Measurements from ENCODE around the gene MCRS1.

DNA sequence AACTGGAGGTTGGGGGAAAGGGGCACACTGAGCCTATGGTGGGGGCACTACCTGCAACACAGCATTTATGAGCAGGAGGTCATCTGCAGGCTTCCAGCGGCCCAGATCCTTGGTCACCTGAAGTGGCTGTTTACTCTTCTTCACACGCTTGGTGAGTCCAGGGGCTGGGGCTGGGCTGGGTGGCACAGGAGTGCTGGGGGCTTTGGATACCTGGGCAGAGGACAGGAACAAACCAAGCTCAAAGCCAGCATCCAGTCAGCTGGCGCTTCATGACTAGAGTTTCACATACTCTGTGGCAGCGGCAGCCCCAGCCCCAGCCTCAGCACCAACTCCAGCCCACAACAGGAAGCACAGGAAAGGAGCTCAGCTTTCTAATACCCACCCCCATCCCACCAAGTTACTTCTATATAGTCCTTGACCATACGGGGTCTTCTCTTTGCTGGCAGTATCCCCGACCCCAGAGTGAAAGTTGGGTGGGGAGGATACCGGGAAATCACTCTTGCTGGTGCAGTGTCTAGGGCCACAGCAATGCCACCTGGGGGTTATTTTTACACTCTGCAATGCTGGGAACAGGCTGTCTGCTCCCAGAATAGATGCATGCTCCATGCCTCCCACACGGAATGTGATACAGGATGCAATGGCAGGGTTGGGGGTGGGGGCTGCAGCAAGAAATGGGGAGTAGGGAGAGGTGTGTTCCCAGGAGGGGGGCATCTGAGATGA, 3.1 kb downstream of the MCRS1 start:
- TF ChIP-seq NFYB (IDR thresholded peaks at IDR 0.05; ENCODE audit: insufficient read depth, low read depth, low read length) (no peak), TAF1 (IDR thresholded peaks at IDR 0.05; ENCODE audit: borderline replicate concordance, low read depth, low read length) (no peak), SP1 (IDR thresholded peaks at IDR 0.05; ENCODE audit: low read depth, low read length) (no peak), BRCA1 (IDR thresholded peaks at IDR 0.05; ENCODE audit: low read depth, low read length) (no peak)
- TF ChIP-seq, protein P1, sequence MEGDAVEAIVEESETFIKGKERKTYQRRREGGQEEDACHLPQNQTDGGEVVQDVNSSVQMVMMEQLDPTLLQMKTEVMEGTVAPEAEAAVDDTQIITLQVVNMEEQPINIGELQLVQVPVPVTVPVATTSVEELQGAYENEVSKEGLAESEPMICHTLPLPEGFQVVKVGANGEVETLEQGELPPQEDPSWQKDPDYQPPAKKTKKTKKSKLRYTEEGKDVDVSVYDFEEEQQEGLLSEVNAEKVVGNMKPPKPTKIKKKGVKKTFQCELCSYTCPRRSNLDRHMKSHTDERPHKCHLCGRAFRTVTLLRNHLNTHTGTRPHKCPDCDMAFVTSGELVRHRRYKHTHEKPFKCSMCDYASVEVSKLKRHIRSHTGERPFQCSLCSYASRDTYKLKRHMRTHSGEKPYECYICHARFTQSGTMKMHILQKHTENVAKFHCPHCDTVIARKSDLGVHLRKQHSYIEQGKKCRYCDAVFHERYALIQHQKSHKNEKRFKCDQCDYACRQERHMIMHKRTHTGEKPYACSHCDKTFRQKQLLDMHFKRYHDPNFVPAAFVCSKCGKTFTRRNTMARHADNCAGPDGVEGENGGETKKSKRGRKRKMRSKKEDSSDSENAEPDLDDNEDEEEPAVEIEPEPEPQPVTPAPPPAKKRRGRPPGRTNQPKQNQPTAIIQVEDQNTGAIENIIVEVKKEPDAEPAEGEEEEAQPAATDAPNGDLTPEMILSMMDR (IDR thresholded peaks at IDR 0.05 in 2 of 3, conservative IDR thresholded peaks at IDR 0.05 in 1 of 3; ENCODE audit: control insufficient read depth in 2 of 3, extremely low read depth in 1 of 3, insufficient read depth in 1 of 3, low read depth in 3 of 3, low read length in 3 of 3), result no peak
- TF ChIP-seq, protein P2, sequence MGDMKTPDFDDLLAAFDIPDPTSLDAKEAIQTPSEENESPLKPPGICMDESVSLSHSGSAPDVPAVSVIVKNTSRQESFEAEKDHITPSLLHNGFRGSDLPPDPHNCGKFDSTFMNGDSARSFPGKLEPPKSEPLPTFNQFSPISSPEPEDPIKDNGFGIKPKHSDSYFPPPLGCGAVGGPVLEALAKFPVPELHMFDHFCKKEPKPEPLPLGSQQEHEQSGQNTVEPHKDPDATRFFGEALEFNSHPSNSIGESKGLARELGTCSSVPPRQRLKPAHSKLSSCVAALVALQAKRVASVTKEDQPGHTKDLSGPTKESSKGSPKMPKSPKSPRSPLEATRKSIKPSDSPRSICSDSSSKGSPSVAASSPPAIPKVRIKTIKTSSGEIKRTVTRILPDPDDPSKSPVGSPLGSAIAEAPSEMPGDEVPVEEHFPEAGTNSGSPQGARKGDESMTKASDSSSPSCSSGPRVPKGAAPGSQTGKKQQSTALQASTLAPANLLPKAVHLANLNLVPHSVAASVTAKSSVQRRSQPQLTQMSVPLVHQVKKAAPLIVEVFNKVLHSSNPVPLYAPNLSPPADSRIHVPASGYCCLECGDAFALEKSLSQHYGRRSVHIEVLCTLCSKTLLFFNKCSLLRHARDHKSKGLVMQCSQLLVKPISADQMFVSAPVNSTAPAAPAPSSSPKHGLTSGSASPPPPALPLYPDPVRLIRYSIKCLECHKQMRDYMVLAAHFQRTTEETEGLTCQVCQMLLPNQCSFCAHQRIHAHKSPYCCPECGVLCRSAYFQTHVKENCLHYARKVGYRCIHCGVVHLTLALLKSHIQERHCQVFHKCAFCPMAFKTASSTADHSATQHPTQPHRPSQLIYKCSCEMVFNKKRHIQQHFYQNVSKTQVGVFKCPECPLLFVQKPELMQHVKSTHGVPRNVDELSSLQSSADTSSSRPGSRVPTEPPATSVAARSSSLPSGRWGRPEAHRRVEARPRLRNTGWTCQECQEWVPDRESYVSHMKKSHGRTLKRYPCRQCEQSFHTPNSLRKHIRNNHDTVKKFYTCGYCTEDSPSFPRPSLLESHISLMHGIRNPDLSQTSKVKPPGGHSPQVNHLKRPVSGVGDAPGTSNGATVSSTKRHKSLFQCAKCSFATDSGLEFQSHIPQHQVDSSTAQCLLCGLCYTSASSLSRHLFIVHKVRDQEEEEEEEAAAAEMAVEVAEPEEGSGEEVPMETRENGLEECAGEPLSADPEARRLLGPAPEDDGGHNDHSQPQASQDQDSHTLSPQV (IDR thresholded peaks at IDR 0.05), result no peak

Data from GM12878 (cell line).